ENCODE results near the gene SHC4. TPM values are rescaled to one million over a fixed set of nuclear protein-coding genes. Genes with fewer than 3 reads are reported as not detected.
"Not testable (repeated sequence)": the region's sequence is repeated elsewhere in the genome, so short reads cannot be mapped to it uniquely, and the experiment has no call there.

The SHC4 gene
- total RNA-seq, 3 donors from 2014 or later: 0.31 to 3.6 (median 0.43) TPM

DNA sequence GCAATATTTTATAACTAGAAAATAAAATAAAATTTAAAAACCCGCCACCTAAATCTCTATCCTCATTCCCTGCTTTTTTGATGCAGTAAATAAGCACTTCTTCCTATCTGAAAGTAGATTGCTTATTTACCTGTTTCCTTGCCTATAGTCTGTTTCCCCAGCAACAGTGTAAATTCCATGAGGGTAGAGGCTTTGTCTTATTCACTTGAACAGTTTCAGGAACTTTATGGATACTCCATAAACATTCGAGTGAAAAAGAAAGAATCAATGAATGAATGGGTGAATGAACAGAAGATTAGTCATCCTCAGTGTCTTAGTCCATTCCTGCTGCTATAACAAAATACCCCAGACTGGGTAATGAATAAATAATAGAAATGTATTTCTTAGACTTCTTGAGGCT lies 41.7 kb downstream of the SHC4 start:
- no peaks in the 10 kb centered on the region for H3K36me3 ChIP-seq (ENCODE audit: low read depth)
- DNase-seq (no peak), ATAC-seq (no peak)
- TF ChIP-seq, protein P1, sequence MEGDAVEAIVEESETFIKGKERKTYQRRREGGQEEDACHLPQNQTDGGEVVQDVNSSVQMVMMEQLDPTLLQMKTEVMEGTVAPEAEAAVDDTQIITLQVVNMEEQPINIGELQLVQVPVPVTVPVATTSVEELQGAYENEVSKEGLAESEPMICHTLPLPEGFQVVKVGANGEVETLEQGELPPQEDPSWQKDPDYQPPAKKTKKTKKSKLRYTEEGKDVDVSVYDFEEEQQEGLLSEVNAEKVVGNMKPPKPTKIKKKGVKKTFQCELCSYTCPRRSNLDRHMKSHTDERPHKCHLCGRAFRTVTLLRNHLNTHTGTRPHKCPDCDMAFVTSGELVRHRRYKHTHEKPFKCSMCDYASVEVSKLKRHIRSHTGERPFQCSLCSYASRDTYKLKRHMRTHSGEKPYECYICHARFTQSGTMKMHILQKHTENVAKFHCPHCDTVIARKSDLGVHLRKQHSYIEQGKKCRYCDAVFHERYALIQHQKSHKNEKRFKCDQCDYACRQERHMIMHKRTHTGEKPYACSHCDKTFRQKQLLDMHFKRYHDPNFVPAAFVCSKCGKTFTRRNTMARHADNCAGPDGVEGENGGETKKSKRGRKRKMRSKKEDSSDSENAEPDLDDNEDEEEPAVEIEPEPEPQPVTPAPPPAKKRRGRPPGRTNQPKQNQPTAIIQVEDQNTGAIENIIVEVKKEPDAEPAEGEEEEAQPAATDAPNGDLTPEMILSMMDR (IDR thresholded peaks at IDR 0.05): no peak
- no peak overlapping the region for H3K4me3 ChIP-seq
- intact Hi-C loops (cut with DNase I, micrococcal nuclease): no loop called here
- H3K4me1 ChIP-seq (ENCODE audit: low read depth): no peaks in the 10 kb centered on the region
- no peaks in the 10 kb centered on the region for H3K9me3 ChIP-seq

DNA sequence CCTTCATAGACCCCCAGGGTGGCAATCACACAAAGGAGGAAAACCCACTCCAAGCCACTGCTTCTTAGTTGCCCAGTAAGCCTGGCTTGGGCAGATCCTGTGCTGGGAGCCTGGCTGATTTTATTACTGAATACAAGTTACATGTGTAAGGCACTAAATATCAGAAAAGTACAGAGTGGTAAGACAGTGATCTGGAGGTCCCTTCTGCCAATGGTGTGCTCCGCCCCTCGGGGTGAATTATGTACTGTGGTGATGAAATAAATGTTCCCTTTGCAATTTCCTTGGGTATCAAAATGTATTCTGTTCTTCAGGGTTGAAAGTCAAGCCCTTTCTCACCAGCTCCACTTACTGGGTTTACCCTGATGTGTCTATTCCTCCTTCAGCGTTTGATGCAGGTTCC lies 47.0 kb downstream of the SHC4 start:
- H3K36me3 ChIP-seq (ENCODE audit: low read depth): no peaks in the 10 kb centered on the region
- TF ChIP-seq, protein P1 (IDR thresholded peaks at IDR 0.05): no peak
- DNase-seq (no peak), ATAC-seq (no peak)
- intact Hi-C loops (cut with DNase I, micrococcal nuclease): no loop called here
- no peak overlapping the region for H3K4me3 ChIP-seq
- H3K9me3 ChIP-seq: no peaks in the 10 kb centered on the region
- H3K4me1 ChIP-seq (ENCODE audit: low read depth): no peaks in the 10 kb centered on the region

DNA sequence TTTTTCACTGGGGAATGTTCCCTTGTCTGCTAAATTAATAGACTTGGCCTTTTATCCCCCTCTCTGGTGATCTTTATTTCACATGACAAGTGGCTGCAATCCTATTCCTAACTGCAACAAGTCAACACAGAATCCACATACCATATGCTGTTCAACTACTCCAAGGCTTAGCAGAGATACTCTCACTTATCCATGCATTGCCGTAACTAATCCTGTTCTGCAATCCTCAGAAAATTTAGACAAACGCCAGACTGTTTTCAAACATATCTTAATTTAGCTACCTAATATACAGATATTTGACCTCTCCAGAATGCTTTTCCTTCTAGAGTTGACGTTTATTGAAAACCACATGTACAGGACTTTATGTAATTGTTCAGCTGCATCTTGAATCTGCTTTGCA lies 47.9 kb downstream of the SHC4 start:
- DNase-seq (no peak), ATAC-seq (no peak)
- H3K4me1 ChIP-seq (ENCODE audit: low read depth): no peaks in the 10 kb centered on the region
- no peaks in the 10 kb centered on the region for H3K9me3 ChIP-seq
- TF ChIP-seq, protein P1 (IDR thresholded peaks at IDR 0.05): no peak
- no peak overlapping the region for H3K4me3 ChIP-seq
- H3K36me3 ChIP-seq (ENCODE audit: low read depth): no peaks in the 10 kb centered on the region
- intact Hi-C loops (cut with DNase I, micrococcal nuclease): no loop called here

DNA sequence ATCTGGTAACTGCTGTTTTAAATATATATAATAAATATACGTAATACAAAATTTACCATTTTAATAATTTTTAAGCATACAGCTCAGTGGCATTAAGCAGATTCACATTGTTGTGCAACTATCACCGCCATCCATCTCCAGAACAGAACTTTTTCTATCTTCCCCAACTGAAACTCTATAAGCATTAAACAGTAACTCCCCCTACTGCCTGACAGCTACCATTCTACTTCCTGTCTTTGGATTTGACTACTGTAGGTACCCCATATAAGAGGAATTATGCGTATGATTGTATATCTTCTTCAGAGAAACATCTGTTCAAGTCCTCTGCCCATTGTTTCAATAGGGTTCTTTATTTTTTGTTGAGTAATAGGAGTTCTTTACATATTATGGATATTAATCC lies 49.0 kb downstream of the SHC4 start:
- intact Hi-C loops (cut with DNase I, micrococcal nuclease): no loop called here
- DNase-seq: no peak
- H3K4me3 ChIP-seq: no peak overlapping the region
- H3K9me3 ChIP-seq: no peaks in the 10 kb centered on the region
- TF ChIP-seq, protein P1 (IDR thresholded peaks at IDR 0.05): no peak
- no peak for ATAC-seq
- H3K4me1 ChIP-seq (ENCODE audit: low read depth): no peaks in the 10 kb centered on the region
- H3K36me3 ChIP-seq (ENCODE audit: low read depth): no peaks in the 10 kb centered on the region

DNA sequence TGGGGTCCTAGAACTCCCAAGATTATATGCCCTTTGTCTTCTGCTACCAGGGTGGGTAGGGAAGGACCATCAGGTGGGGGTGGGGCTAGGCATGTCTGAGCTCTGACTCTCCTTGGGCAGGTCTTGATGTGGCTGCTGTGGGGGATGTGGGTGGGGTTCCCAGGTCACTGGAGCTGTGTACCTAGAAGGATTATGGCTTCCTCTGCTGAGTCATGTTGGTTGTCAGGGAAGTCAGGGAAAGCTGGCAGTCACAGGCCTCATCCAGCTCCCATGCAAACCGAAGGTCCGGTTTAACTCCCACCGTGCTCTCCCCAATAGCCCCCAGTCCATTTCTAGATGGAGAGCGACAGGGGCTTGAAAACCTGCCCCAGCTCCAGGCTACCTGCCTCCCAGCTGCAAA lies 50.6 kb downstream of the SHC4 start:
- no peaks in the 10 kb centered on the region for H3K4me1 ChIP-seq (ENCODE audit: low read depth)
- intact Hi-C loops (cut with DNase I, micrococcal nuclease): no loop called here
- no peak overlapping the region for H3K4me3 ChIP-seq
- H3K36me3 ChIP-seq (ENCODE audit: low read depth): no peaks in the 10 kb centered on the region
- no peaks in the 10 kb centered on the region for H3K9me3 ChIP-seq
- DNase-seq (no peak), ATAC-seq (no peak)
- TF ChIP-seq, protein P1 (IDR thresholded peaks at IDR 0.05): no peak

DNA sequence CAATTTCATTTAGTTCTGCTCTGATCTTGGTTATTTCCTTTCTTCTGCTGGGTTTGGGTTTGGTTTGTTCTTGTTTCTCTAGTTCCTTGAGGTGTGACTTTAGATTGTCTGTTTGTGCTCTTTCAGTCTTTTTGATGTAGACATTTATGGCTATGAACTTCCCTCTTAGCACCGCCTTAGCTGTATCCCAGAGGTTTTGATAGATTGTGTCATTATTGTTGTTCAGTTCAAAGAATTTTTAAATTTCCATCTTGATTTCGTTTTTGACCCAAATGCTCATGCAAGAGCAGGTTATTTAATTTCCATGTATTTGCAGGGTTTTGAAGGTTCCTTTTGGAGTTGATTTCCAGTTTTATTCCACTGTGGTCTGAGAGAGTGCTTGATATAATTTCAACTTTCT lies 53.2 kb downstream of the SHC4 start:
- DNase-seq; H3K9me3 ChIP-seq; ATAC-seq; H3K4me1 ChIP-seq (ENCODE audit: low read depth); H3K36me3 ChIP-seq (ENCODE audit: low read depth); H3K4me3 ChIP-seq; intact Hi-C loops (cut with DNase I, micrococcal nuclease): not testable (repeated sequence)

DNA sequence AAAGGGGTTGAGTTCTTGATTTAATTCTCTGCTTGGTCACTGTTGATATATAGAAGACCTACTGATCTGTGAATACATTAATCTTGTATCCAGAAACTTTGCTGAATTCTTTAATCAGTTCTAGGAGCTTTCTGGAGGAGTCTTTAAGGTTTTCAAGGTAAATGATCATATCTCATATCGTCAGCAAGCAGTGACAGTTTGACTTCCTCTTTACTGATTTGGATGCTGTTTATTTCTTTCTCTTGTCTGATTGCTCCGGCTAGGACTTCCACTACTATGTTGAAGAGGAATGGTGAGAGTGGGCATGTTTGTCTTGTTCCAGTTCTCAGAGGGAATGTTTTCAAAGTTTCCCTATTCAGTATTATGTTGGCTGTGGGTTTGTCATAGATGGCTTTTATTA lies 54.4 kb downstream of the SHC4 start:
- intact Hi-C loops (cut with DNase I, micrococcal nuclease): not testable (repeated sequence)

More for the DNA sequence above, 54.4 kb downstream of the SHC4 start:
- not testable (repeated sequence) for H3K4me3 ChIP-seq; H3K4me1 ChIP-seq (ENCODE audit: low read depth); ATAC-seq; H3K36me3 ChIP-seq (ENCODE audit: low read depth); DNase-seq; H3K9me3 ChIP-seq

Measured in mucosa of descending colon (tissue), 3 donors.